ENCODE data around the gene TMIE. TPM values are rescaled to one million over a fixed set of nuclear protein-coding genes. Genes with fewer than 3 reads are reported as not detected.

The TMIE gene
- total and polyA plus RNA-seq, 7 donors = 0.27 to 2.2 (median 0.40) TPM

- 87 to 93% (median 87%) methylated on average over 11 of the region's 11 CpGs for WGBS, 3 donors
- Histone ChIP-seq H3K27ac (no peak overlapping the region), H3K9me3 (no peaks in the 10 kb centered on the region), H3K4me1 (no peaks in the 10 kb centered on the region), H3K27me3 (ENCODE audit: insufficient read depth in 3 of 3, low read length in 2 of 3) (no peaks in the 10 kb centered on the region), H3K36me3 (ENCODE audit: insufficient read depth in 1 of 2, low read depth in 1 of 2) (peaks cover 0 to 84% of the 10 kb centered on the region in 2 donors), H3K4me3 (no peak overlapping the region)
- DNase-seq (no peak), ATAC-seq (no peak)
- TF ChIP-seq CTCF (IDR thresholded peaks at IDR 0.05) = no peak
- intact Hi-C loops (cut with DNase I) = no loop called here
Observed at GRCh38 chr3:46682974-46683373, 18.2 kb upstream of the TMIE start.

DNA sequence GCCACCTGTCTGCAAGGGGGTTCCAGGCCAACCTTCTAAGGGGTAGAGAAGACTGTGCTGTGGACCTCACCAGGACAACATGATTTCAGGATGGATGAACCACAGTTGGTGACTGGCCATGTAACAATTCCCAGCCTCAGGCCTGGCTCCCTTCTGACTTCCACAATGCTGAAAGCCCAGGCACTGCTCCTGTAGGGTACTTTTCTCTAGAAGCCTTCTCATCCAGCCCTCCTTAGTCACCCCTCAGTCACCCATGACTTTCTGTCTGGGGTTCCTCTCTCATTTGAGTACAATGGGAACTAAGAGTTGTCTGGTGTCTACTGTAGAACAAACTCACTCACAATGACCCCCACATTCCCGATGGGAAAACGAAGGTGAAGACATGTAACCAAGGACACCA is 16.3 kb upstream of the TMIE start:
- intact Hi-C loops (cut with DNase I) = no loop called here
- DNase-seq = no peak
- 89 to 95% (median 90%) methylated on average over 2 of the region's 2 CpGs for WGBS, 3 donors
- Histone ChIP-seq H3K9me3 (no peaks in the 10 kb centered on the region), H3K4me1 (no peaks in the 10 kb centered on the region), H3K36me3 (ENCODE audit: insufficient read depth in 1 of 2, low read depth in 1 of 2) (peaks cover 0 to 88% of the 10 kb centered on the region in 2 donors), H3K27ac (no peak overlapping the region), H3K27me3 (ENCODE audit: insufficient read depth in 3 of 3, low read length in 2 of 3) (no peaks in the 10 kb centered on the region), H3K4me3 (no peak overlapping the region)
- ATAC-seq = no peak
- no peak for TF ChIP-seq CTCF (IDR thresholded peaks at IDR 0.05)

- no peaks in the 10 kb centered on the region for H3K9me3 ChIP-seq
- DNase-seq = no peak
- WGBS, 3 donors = 89 to 94% (median 90%) methylated on average over 9 of the region's 9 CpGs
- peaks cover 3% of the 10 kb centered on the region for H3K4me1 ChIP-seq
- no peak for ATAC-seq
- TF ChIP-seq CTCF (IDR thresholded peaks at IDR 0.05) = no peak
- H3K4me3 ChIP-seq = no peak overlapping the region
- H3K36me3 ChIP-seq (ENCODE audit: insufficient read depth in 1 of 2, low read depth in 1 of 2) = peaks cover 0 to 82% of the 10 kb centered on the region in 2 donors
- no peaks in the 10 kb centered on the region for H3K27me3 ChIP-seq (ENCODE audit: insufficient read depth in 3 of 3, low read length in 2 of 3)
- intact Hi-C loops (cut with DNase I) = no loop called here
- H3K27ac ChIP-seq = no peak overlapping the region
Observed at GRCh38 chr3:46685446-46685845, 15.7 kb upstream of the TMIE start.

GRCh38 chr3:46690798-46691197 is 10.4 kb upstream of the TMIE start:
- Histone ChIP-seq H3K9me3 (no peaks in the 10 kb centered on the region), H3K27ac (peak overlapping the region; percentile 16), H3K4me3 (no peak overlapping the region), H3K27me3 (ENCODE audit: insufficient read depth in 3 of 3, low read length in 2 of 3) (no peaks in the 10 kb centered on the region), H3K36me3 (ENCODE audit: insufficient read depth in 1 of 2, low read depth in 1 of 2) (peaks cover 0 to 33% of the 10 kb centered on the region in 2 donors), H3K4me1 (peaks cover 47% of the 10 kb centered on the region)
- DNase-seq (no peak), ATAC-seq (no peak)
- no peak for TF ChIP-seq CTCF (IDR thresholded peaks at IDR 0.05)
- intact Hi-C loops (cut with DNase I) = no loop called here
- 44 to 66% (median 65%) methylated on average over 5 of the region's 5 CpGs for WGBS, 3 donors

- H3K4me1 ChIP-seq = peaks cover 64% of the 10 kb centered on the region
- ATAC-seq = peak in 3 of 4 donors; percentile 1 to 22 (median 7)
Observed at GRCh38 chr3:46692566-46692990, 8.6 kb upstream of the TMIE start.

More at GRCh38 chr3:46692566-46692990, 8.6 kb upstream of the TMIE start:
- no peaks in the 10 kb centered on the region for H3K27me3 ChIP-seq (ENCODE audit: insufficient read depth in 3 of 3, low read length in 2 of 3)
- H3K9me3 ChIP-seq = no peaks in the 10 kb centered on the region
- WGBS, 3 donors = 46 to 63% (median 50%) methylated on average over 11 of the region's 11 CpGs
- H3K27ac ChIP-seq = peak overlapping the region; percentile 98
- DNase-seq = peak in 1 of 2 donors; percentile 73
- no peak for TF ChIP-seq CTCF (IDR thresholded peaks at IDR 0.05)
- peaks cover 0 to 15% of the 10 kb centered on the region in 2 donors for H3K36me3 ChIP-seq (ENCODE audit: insufficient read depth in 1 of 2, low read depth in 1 of 2)
- intact Hi-C loops (cut with DNase I) = no loop called here
- peak overlapping the region; percentile 96 for H3K4me3 ChIP-seq
